Body of pancreas (tissue), 4 donors: Measurements from ENCODE around the gene SIM1.

Experiments used
- CTCF ChIP-seq, 7 experiments: fragments of 450-650 bp in 4 of 7; fragments of 200-600 bp in 3 of 7; sonication (generic) in 3 of 7; IDR thresholded peaks; one replicate each; pipeline ENCODE4 v1.5.1; 2016 to 2019; ENCODE audit warnings: antibody characterized with exemption in 7 of 7
- POLR2A ChIP-seq, 3 donors: fragments of 450-650 bp; IDR thresholded peaks; one replicate each; pipeline ENCODE4 v1.6.1; 2016; ENCODE audit warnings: antibody characterized with exemption in 3 of 3, mild to moderate bottlenecking in 2 of 3

- TF ChIP-seq CTCF (IDR thresholded peaks at IDR 0.05) (no peak), POLR2A (IDR thresholded peaks at IDR 0.05) (no peak)
Observed at GRCh38 chr6:100447081-100447899, 17.4 kb downstream of the SIM1 start.
